HG03159 (cell line): ENCODE results near the gene ZNF564.
A peak's percentile ranks its signal among the peaks of the same experiment; 100 is the strongest.
"Not testable (repeated sequence)": the region's sequence is repeated elsewhere in the genome, so short reads cannot be mapped to it uniquely, and the experiment has no call there.

Experiments used
- ATAC-seq: cut with Tn5 transposase; IDR thresholded peaks from one replicate; pipeline ENCODE4 v1.9.1; 2021; ENCODE audit warnings: mild to moderate bottlenecking, moderate library complexity; ENCODE audit not compliant: unreplicated experiment

Gene ZNF564

GRCh38 chr19:12551060-12551832 lies at the start of gene ZNF564:
ZNF564 (minus strand) TSS chr19:12551482; CDS start chr19:12551332, 150 bp downstream.
- ATAC-seq: peak; percentile 97

- no peak for ATAC-seq
Measured at GRCh38 chr19:12597594-12597993, 46.3 kb upstream of the ZNF564 start.

DNA sequence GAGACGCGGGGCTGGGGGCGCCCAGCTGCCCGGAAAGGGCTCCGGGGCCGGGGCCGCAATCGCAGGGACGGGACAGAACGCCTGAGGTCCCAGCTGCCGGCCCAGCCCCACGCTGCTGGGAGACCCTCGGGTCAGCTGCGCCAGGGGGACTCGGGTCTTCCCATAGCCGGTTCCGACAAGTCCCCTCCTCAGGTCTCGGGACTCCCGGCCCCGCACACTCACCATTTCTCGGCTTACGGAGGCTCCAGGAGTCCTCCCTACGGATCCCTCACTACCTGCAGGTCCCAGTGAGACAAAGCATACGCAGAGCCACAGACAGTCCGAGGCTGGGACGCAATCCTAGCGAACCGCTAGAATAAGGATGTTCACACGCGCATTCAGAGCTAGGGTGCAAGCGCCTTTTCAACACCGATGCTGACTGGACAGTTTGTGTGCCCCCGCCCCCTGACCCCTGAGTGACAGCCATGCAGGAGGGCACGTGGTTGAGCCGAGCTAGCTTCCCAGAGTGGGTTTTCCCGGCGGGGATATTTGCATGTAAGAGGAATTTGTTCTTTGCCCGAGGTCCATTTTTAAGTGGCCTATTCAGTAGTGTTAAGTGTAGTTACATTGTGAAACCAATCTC lies 45.8 kb upstream of the ZNF564 start:
- no peak for ATAC-seq

GRCh38 chr19:12596485-12596884 lies 45.2 kb upstream of the ZNF564 start:
- no peak for ATAC-seq

DNA sequence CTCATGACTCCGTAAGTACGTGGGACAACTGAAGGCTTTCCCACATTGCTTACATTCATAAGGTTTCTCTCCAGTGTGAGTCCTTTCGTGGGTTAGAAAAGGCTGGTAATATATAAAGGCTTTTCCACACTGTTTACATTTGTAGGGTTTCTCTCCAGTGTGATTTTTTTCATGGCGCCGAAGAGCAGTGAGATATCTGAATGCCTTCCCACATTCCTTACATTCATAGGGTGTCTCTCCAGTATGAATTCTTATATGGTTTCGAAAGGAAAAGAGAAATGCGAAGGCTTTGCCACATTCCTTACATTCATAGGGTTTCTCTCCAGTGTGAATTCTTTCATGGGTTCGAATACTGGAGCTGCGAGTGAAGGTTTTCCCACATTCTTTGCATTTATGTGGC lies 29.8 kb upstream of the ZNF564 start:
- no peak for ATAC-seq

- no peak for ATAC-seq
Measured at GRCh38 chr19:12580180-12580694, 29.0 kb upstream of the ZNF564 start.

- no peak for ATAC-seq
Measured at GRCh38 chr19:12578641-12579040, 27.4 kb upstream of the ZNF564 start.

DNA sequence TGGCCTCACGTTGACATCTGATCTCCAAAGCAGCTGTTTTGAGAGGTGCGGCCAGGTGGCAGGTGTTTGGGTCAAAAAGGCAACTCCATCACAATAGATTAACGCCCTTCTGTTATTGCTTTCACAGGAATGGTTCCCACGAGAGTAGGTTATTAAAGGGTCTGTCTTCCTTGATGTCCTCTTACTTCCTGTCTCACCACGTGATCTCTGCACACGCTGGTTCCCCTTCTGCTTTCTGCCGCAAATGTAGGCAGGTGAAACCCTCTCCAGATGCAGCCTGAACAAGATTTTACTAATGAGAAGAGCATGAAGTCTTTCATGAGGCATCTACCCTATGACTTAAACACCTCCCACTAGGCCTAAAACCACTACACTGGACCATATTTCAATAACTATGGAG lies 22.8 kb upstream of the ZNF564 start:
- ATAC-seq: no peak

- ATAC-seq: no peak
Measured at GRCh38 chr19:12567951-12568350, 16.7 kb upstream of the ZNF564 start.

DNA sequence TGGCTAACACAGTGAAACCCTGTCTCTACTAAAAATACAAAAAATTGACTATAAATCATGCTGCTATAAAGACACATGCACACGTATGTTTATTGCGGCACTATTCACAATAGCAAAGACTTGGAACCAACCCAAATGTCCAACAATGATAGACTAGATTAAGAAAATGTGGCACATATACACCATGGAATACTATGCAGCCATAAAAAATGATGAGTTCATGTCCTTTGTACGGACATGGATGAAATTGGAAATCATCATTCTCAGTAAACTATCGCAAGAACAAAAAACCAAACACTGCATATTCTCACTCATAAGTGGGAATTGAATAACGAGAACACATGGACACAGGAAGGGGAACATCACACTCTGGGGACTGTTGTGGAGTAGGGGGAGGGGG lies 15.1 kb upstream of the ZNF564 start:
- ATAC-seq: not testable (repeated sequence)

DNA sequence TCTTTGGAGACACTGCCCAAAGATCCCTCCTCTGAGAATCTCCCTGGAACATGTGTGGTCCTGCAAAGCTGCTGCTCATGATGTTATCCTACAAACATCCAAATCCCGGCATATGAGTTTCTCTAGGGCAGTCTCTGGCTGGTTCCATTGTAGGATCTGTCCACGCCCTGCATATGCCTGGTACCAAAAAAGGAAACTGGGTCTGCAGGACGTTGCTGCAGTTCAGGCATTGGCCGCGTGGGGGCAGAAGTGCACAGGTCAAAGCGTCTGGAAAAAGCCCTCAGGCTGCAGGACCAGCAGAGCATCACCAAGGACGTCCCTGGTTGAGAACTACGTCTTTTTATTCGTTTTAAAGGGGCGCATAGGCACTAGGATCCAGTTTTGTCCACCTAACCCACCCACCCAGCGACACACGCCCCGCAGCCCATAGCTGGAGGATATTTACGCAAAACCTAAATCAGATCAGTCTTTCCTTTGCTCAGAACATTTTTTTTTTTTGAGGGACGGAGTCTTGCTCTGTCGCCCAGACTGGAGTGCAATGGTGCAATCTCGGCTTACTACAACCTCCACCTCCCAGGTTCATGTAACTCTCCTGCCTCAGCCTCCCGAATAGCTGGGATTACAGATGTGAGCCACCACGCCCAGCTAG lies 12.9 kb upstream of the ZNF564 start:
- no peak for ATAC-seq

DNA sequence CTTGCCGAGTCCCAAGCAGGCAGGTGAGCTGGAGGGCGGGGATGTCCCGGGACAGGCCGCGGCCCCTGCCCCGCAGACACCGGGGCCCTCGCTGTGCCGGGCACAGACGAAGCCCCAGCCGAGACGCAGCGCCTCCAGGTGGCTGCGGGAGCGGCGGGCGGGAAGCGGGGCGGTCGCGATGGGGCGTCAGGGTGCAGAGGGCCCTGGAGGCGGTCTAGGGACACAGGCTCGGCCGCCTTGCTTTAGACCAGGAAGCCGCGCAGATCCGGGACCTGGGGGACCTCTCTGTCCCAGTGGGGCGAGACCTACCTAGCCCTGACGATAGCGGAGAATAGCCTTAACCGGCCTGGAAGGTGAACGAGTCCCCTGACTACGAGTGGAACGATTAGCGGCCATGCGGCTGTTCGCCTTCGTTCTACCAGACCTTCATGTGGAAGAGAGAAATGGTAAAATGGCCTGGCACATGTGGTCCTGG lies 4.2 kb upstream of the ZNF564 start:
- no peak for ATAC-seq

DNA sequence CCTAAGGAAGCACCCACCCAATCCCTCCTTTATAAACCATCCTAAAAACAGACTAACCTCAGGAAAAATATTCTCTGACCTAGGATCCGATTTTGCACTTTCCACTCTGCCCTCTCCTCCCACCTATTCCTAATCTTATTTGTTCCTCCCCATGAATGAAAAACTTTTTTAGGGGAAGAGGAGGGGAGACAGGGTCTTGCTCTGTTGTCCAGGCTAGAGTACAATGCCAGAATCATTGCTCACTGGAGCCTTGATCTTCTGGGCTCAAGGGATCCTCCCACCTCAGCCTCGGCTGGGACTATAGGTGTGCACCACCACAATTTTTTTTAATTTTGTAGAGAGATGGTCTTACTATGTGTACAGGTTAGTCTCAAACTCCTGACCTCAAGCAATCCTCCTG lies 4.4 kb downstream of the ZNF564 start:
- ATAC-seq: no peak

- ATAC-seq: no peak
Measured at GRCh38 chr19:12546068-12546467, 5.2 kb downstream of the ZNF564 start.

- no peak for ATAC-seq
Measured at GRCh38 chr19:12545267-12545666, 6.0 kb downstream of the ZNF564 start.

GRCh38 chr19:12544401-12544876 lies 6.8 kb downstream of the ZNF564 start:
- no peak for ATAC-seq

DNA sequence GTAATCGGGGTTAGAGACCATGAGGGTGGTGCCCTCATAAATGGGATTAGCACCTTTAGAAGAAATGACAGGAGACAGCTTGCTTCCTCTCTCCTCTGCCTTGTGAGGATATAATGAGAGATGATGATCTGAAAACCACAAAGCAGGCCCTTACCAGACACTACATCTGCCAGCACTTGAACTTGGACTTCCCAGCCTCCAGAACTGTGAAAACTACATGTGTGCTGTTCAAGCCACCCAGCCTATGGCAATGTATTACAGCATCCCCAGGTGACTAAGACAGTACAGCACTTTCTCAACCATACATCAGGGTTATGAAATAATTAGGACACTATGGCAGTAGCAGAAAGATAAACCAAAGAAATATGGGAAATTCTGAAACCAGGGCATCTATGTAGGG lies 7.4 kb downstream of the ZNF564 start:
- no peak for ATAC-seq

DNA sequence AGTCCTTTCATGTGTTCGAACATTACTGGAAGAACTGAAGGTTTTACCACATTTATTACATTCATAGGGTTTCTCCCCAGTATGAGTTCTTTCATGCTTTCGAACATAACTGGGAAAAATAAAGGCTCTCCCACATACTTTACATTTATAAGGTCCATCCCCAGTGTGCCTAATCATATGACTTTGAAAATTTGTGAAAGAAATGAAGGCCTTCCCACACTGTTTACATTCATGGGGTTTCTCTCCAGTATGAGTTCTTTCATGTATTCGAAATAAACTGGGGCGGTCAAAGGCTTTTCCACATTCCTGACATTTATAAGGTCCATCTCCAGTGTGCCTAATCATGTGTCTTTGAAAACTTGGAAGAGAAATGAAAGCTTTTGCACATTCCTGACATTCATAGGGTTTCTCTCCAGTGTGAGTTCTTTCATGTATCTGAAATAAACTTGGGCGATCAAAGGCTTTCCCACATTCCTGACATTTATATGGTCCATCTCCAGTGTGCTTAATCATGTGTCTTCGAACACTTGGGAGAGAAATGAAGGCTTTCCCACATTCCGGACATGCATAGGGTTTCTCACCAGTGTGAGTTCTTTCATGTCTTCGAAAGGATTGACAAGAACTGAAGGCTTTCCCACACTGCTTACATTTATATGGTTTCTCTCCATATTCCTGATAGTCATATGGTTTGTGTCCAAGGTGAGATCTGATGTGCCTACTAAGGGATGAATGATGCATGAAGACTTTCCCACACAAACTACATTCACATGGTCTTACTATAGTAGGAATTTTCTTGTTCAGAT lies 24.0 kb downstream of the ZNF564 start:
- ATAC-seq: no peak

GRCh38 chr19:12526542-12526941 lies 24.7 kb downstream of the ZNF564 start:
- no peak for ATAC-seq

DNA sequence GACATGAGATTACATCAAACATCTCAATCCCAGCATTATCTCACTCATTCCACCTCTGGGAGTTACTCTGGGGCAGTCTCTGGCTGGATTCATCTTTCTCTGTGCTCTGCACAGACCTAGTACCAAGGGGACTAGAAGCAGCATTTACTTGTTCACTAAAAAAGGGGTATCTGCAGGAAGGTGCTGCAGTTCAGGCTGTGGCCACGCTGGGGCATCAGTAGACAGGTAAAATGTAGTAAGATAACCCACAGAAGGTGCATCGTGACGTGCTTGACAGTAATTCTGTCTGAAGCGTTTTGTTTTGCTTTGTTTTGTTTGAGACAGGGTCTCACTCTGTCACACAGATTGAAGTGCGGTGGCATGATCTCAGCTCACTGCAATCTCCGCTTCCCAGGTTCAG lies 29.3 kb downstream of the ZNF564 start:
- ATAC-seq: no peak
